H1 (cell line): ENCODE data around the gene THAP2. TPM values are rescaled to one million over a fixed set of nuclear protein-coding genes. Genes with fewer than 3 reads are reported as not detected.
A peak's percentile ranks its signal among the peaks of the same experiment; 100 is the strongest.

Experiments used
- ATF3 ChIP-seq: IDR thresholded peaks from 2 replicates; pipeline ENCODE4 v1.6.1; 2011; ENCODE audit warnings: low read depth, mild to moderate bottlenecking, low read length; ENCODE audit not compliant: insufficient read depth
- BACH1 ChIP-seq: IDR thresholded peaks from 2 replicates; pipeline ENCODE4 v1.6.1; 2012; ENCODE audit warnings: low read length, improper control_type of control experiment
- BRCA1 ChIP-seq: IDR thresholded peaks from 2 replicates; pipeline ENCODE4 v1.6.1; 2012; ENCODE audit warnings: low read depth, low read length, improper control_type of control experiment
- CBX8 ChIP-seq: fragments of 300-800, 300-1000 bp; sonication (generic); IDR thresholded peaks from 2 replicates; pipeline ENCODE4 v1.7.1; 2016; ENCODE audit warnings: low read depth, low read length, borderline replicate concordance
- CHD2 ChIP-seq: IDR thresholded peaks from 2 replicates; pipeline ENCODE4 v1.6.1; 2012; ENCODE audit warnings: low read length, improper control_type of control experiment
- CREB1 ChIP-seq: IDR thresholded peaks from 2 replicates; pipeline ENCODE4 v1.6.1; 2012; ENCODE audit warnings: inconsistent platforms
- E2F6 ChIP-seq: IDR thresholded peaks from 2 replicates; pipeline ENCODE4 v1.6.1; 2012; ENCODE audit warnings: inconsistent platforms
- EP300 ChIP-seq, 2 experiments: IDR thresholded peaks; 1 replicate in 1 of 2; 2 replicates in 1 of 2; pipeline ENCODE4 v1.6.1; 2011 to 2012; ENCODE audit warnings: low read depth in 2 of 2, low read length in 2 of 2, mild to moderate bottlenecking in 2 of 2, borderline replicate concordance in 1 of 2, inconsistent platforms in 1 of 2, moderate library complexity in 1 of 2
- JUN ChIP-seq: IDR thresholded peaks from 2 replicates; pipeline ENCODE4 v1.6.1; 2011; ENCODE audit warnings: low read depth, mild to moderate bottlenecking, improper control_type of control experiment, low read length
- KDM1A ChIP-seq: fragments of 200-600, 300-600 bp; sonication (generic); IDR thresholded peaks from 2 replicates; pipeline ENCODE4 v1.7.1; 2016; ENCODE audit warnings: mild to moderate bottlenecking, low read length, borderline replicate concordance
- KDM4A ChIP-seq: IDR thresholded peaks from one replicate; pipeline ENCODE4 v1.7.1; 2012; ENCODE audit warnings: low read depth, mild to moderate bottlenecking, moderate library complexity, low read length, inconsistent platforms; ENCODE audit not compliant: severe bottlenecking
- MAFK ChIP-seq: IDR thresholded peaks from 2 replicates; pipeline ENCODE4 v1.6.1; 2012; ENCODE audit warnings: low read depth, mild to moderate bottlenecking, improper control_type of control experiment, low read length
- PHF8 ChIP-seq: fragments of 200-600 bp; sonication (generic); conservative IDR thresholded peaks from 2 replicates; pipeline ENCODE4 v1.7.1; 2012; ENCODE audit warnings: low read depth, mild to moderate bottlenecking, inconsistent platforms, low read length, moderate library complexity
- POLR2A ChIP-seq, 2 experiments: IDR thresholded peaks; 1 replicate in 1 of 2; 2 replicates in 1 of 2; pipeline ENCODE4 v1.6.1; 2011; ENCODE audit warnings: low read depth in 2 of 2, low read length in 2 of 2, mild to moderate bottlenecking in 2 of 2; ENCODE audit errors: control extremely low read depth in 1 of 2
- POLR2AphosphoS5 ChIP-seq: IDR thresholded peaks from 2 replicates; pipeline ENCODE4 v1.6.1; 2011; ENCODE audit warnings: low read depth, low read length
- RAD21 ChIP-seq, 2 experiments: IDR thresholded peaks in 1 of 2; conservative IDR thresholded peaks in 1 of 2; 2 replicates each; pipeline ENCODE4 v1.6.1; 2011; ENCODE audit warnings: low read depth in 2 of 2, low read length in 2 of 2, improper control_type of control experiment in 1 of 2, inconsistent platforms in 1 of 2, mild to moderate bottlenecking in 1 of 2, moderate library complexity in 1 of 2
- RXRA ChIP-seq: IDR thresholded peaks from 2 replicates; pipeline ENCODE4 v1.6.1; 2011; ENCODE audit warnings: low read depth, mild to moderate bottlenecking, low read length, moderate library complexity; ENCODE audit not compliant: insufficient read depth
- SAP30 ChIP-seq: fragments of 300-600 bp; sonication (generic); IDR thresholded peaks from 2 replicates; pipeline ENCODE4 v1.7.1; 2012; ENCODE audit warnings: low read length, moderate library complexity, mild to moderate bottlenecking, inconsistent platforms; ENCODE audit not compliant: insufficient read depth, insufficient replicate concordance
- SIN3A ChIP-seq, 2 experiments: IDR thresholded peaks in 1 of 2; conservative IDR thresholded peaks in 1 of 2; 2 replicates each; pipeline ENCODE4 v1.6.1; 2011 to 2012; ENCODE audit warnings: low read length in 2 of 2, improper control_type of control experiment in 1 of 2, low read depth in 1 of 2, mild to moderate bottlenecking in 1 of 2
- SP4 ChIP-seq: IDR thresholded peaks from 2 replicates; pipeline ENCODE4 v1.6.1; 2012; ENCODE audit warnings: low read length, inconsistent platforms
- SRF ChIP-seq: IDR thresholded peaks from 2 replicates; pipeline ENCODE4 v1.6.1; 2011; ENCODE audit warnings: mild to moderate bottlenecking, low read depth, low read length, moderate library complexity
- TBP ChIP-seq: IDR thresholded peaks from 2 replicates; pipeline ENCODE4 v1.6.1; 2011; ENCODE audit warnings: low read depth, low read length, improper control_type of control experiment
- TCF12 ChIP-seq: IDR thresholded peaks from 2 replicates; pipeline ENCODE4 v1.6.1; 2011; ENCODE audit warnings: low read depth, mild to moderate bottlenecking, low read length
- YY1 ChIP-seq: IDR thresholded peaks from 2 replicates; pipeline ENCODE4 v1.6.1; 2011; ENCODE audit warnings: low read depth, mild to moderate bottlenecking, low read length
- polyA plus RNA-seq, 7 experiments: library from polyadenylated mRNA; depleted of rRNA in 3 of 7; stranded (reverse) in 5 of 7; unstranded in 2 of 7; fragments of >200 nt in 5 of 7; fragments of 200-250 nt in 2 of 7; gene quantifications; 1 replicate in 5 of 7; 2 replicates in 1 of 7; 4 replicates in 1 of 7; pipeline versions ENCODE4 v1.2.1 to v1.2.3, GENCODE V29; 2011 to 2013; ENCODE audit warnings: missing spikeins in 2 of 7, mixed read lengths in 2 of 7
- total RNA-seq: library from RNA; stranded (reverse); fragmentation: NEBNext Ultra II Directional; extraction: Animal tissue kit (Norgen Biotek cat#: 25700); gene quantifications from 2 replicates; pipeline ENCODE4 v1.2.1, GENCODE V29; 2021

Gene THAP2
- total and polyA plus RNA-seq, 2 of the 8 experiments (the other 6 are each of a cell fraction or from before 2014, with no cell fraction given) = 1.8 to 5.3 TPM

GRCh38 chr12:71664411-71665089 lies 449 bp downstream of the THAP2 start (continued):
- TF ChIP-seq SAP30 (no peak), SP4 (no peak), E2F6 (no peak), ATF3 (no peak), SIN3A (conservative IDR thresholded peaks at IDR 0.05 in 1 of 2, IDR thresholded peaks at IDR 0.05 in 1 of 2; ENCODE audit: low read depth in 1 of 2, low read length in 2 of 2) (peak in 1 of 2 experiments; percentile 18; a peak in 1 of 4 replicates), BRCA1 (no peak), RXRA (no peak), CHD2 (no peak), POLR2AphosphoS5 (no peak), TCF12 (0 out of 2 replicates have a peak, but pooled peaks have one; percentile 0), CREB1 (no peak), EP300 (IDR thresholded peaks at IDR 0.05; ENCODE audit: borderline replicate concordance in 1 of 2, low read depth in 2 of 2, low read length in 2 of 2) (no peak), KDM1A (no peak), TBP (no peak), KDM4A (peak; percentile 0), SRF (no peak), BACH1 (peak; percentile 53; the same call in 1 of the 2 replicates), MAFK (no peak), JUN (no peak), PHF8 (peak; percentile 65; the same call in 1 of the 2 replicates), RAD21 (IDR thresholded peaks at IDR 0.05 in 1 of 2, conservative IDR thresholded peaks at IDR 0.05 in 1 of 2; ENCODE audit: low read depth in 2 of 2, low read length in 2 of 2) (no peak), CBX8 (no peak), YY1 (no peak), POLR2A (IDR thresholded peaks at IDR 0.05; ENCODE audit: control extremely low read depth in 1 of 2, low read depth in 2 of 2, low read length in 2 of 2) (peak in 1 of 2 experiments; percentile 15; a peak in 1 of 3 replicates)
